OCI-LY1 (cell line): Measurements from ENCODE around the gene ATN1.

Source experiments
- H2AFZ ChIP-seq: fragments of 200-600 bp; sonication (generic), shearing (Covaris generic); 2 replicates; pipeline ENCODE4 v1.6.0; 2014; ENCODE audit warnings: antibody characterized with exemption, mild to moderate bottlenecking, low read length
- H3F3A ChIP-seq: fragments of 200-600 bp; sonication (generic), shearing (Covaris generic); 2 replicates; pipeline ENCODE4 v1.6.0; 2014; ENCODE audit warnings: mild to moderate bottlenecking, antibody characterized with exemption, low read length, moderate library complexity; ENCODE audit not compliant: insufficient read depth
- H3K27ac ChIP-seq: fragments of 200-600 bp; sonication (generic); 2 replicates; pipeline ENCODE4 v1.5.1; 2014; ENCODE audit warnings: low read length, mixed run types, mild to moderate bottlenecking, low read depth; ENCODE audit not compliant: poor library complexity, severe bottlenecking
- H3K27me3 ChIP-seq: fragments of 200-600 bp; sonication (generic); 2 replicates; pipeline ENCODE4 v1.6.0; 2014; ENCODE audit warnings: antibody characterized with exemption, mild to moderate bottlenecking, low read length, moderate library complexity; ENCODE audit not compliant: insufficient read depth
- H3K36me3 ChIP-seq: fragments of 200-600 bp; sonication (generic); 2 replicates; pipeline ENCODE4 v1.6.1; 2014; ENCODE audit warnings: mild to moderate bottlenecking, antibody characterized with exemption, low read length, moderate library complexity, mixed read lengths; ENCODE audit not compliant: insufficient read depth
- H3K4me1 ChIP-seq: fragments of 200-600 bp; sonication (generic); 2 replicates; pipeline ENCODE4 v1.5.1; 2014; ENCODE audit warnings: mild to moderate bottlenecking, low read length, moderate library complexity; ENCODE audit not compliant: insufficient read depth, severe bottlenecking
- H3K4me2 ChIP-seq: fragments of 200-600 bp; sonication (generic), shearing (Covaris generic); 2 replicates; pipeline ENCODE4 v1.6.1; 2014; ENCODE audit warnings: low read length
- H3K4me3 ChIP-seq: fragments of 200-600 bp; sonication (generic); 2 replicates; pipeline ENCODE4 v1.5.1; 2014; ENCODE audit warnings: low read length, low read depth, mild to moderate bottlenecking, mixed read lengths; ENCODE audit not compliant: poor library complexity, severe bottlenecking
- H3K79me2 ChIP-seq: fragments of 200-600 bp; shearing (Covaris generic); 2 replicates; pipeline ENCODE4 v1.6.1; 2016; ENCODE audit warnings: mixed run types, low read length, mixed read lengths; ENCODE audit not compliant: insufficient read depth
- H3K9ac ChIP-seq: fragments of 200-600 bp; sonication (generic), shearing (Covaris generic); 2 replicates; pipeline ENCODE4 v1.6.1; 2014; ENCODE audit warnings: mild to moderate bottlenecking, low read length, mixed read lengths
- H3K9me2 ChIP-seq: fragments of 200-600 bp; sonication (generic), shearing (Covaris generic); 2 replicates; pipeline ENCODE4 v1.6.1; 2014; ENCODE audit warnings: low read depth, mild to moderate bottlenecking, low read length, mixed read lengths
- H3K9me3 ChIP-seq: fragments of 200-600 bp; shearing (Covaris generic); 2 replicates; pipeline ENCODE4 v1.6.1; 2014; ENCODE audit warnings: low read length, mixed read lengths
- H4K20me1 ChIP-seq: fragments of 200-600 bp; sonication (generic), shearing (Covaris generic); 2 replicates; pipeline ENCODE4 v1.6.0; 2016; ENCODE audit warnings: mild to moderate bottlenecking, low read length; ENCODE audit not compliant: insufficient read depth
- EZH2 ChIP-seq: fragments of 200-600 bp; sonication (generic), shearing (Covaris generic); IDR thresholded peaks from 2 replicates; pipeline ENCODE4 v1.8.0; 2017; ENCODE audit warnings: borderline replicate concordance, mixed run types, mild to moderate bottlenecking, antibody characterized with exemption, low read length, moderate library complexity, mixed read lengths
- TF ChIP-seq, protein P1 (sequence below): fragments of 200-600 bp; sonication (generic), shearing (Covaris generic); IDR thresholded peaks from 2 replicates; pipeline ENCODE4 v1.5.1; 2017; ENCODE audit warnings: mild to moderate bottlenecking, antibody characterized with exemption, low read length, moderate library complexity, mixed read lengths

Gene ATN1

GRCh38 chr12:6942331-6942665 lies 14.5 kb downstream of the ATN1 start:
- no peak overlapping the region for H2AFZ ChIP-seq
- peaks cover 51% of the 10 kb centered on the region for H3K4me1 ChIP-seq
- H3K27me3 ChIP-seq, result no peaks in the 10 kb centered on the region
- no peaks in the 10 kb centered on the region for H3K9me3 ChIP-seq
- H3K4me2 ChIP-seq, result no peak overlapping the region
- no peaks in the 10 kb centered on the region for H3K79me2 ChIP-seq
- no peaks in the 10 kb centered on the region for H3K36me3 ChIP-seq
- no peak overlapping the region for H3K27ac ChIP-seq
- H3K9ac ChIP-seq, result no peak overlapping the region
- no peak for TF ChIP-seq EZH2
- TF ChIP-seq, protein P1, sequence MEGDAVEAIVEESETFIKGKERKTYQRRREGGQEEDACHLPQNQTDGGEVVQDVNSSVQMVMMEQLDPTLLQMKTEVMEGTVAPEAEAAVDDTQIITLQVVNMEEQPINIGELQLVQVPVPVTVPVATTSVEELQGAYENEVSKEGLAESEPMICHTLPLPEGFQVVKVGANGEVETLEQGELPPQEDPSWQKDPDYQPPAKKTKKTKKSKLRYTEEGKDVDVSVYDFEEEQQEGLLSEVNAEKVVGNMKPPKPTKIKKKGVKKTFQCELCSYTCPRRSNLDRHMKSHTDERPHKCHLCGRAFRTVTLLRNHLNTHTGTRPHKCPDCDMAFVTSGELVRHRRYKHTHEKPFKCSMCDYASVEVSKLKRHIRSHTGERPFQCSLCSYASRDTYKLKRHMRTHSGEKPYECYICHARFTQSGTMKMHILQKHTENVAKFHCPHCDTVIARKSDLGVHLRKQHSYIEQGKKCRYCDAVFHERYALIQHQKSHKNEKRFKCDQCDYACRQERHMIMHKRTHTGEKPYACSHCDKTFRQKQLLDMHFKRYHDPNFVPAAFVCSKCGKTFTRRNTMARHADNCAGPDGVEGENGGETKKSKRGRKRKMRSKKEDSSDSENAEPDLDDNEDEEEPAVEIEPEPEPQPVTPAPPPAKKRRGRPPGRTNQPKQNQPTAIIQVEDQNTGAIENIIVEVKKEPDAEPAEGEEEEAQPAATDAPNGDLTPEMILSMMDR, result no peak
- H3K4me3 ChIP-seq, result no peak overlapping the region
- no peaks in the 10 kb centered on the region for H4K20me1 ChIP-seq
- no peaks in the 10 kb centered on the region for H3K9me2 ChIP-seq
- H3F3A ChIP-seq, result no peaks in the 10 kb centered on the region

DNA sequence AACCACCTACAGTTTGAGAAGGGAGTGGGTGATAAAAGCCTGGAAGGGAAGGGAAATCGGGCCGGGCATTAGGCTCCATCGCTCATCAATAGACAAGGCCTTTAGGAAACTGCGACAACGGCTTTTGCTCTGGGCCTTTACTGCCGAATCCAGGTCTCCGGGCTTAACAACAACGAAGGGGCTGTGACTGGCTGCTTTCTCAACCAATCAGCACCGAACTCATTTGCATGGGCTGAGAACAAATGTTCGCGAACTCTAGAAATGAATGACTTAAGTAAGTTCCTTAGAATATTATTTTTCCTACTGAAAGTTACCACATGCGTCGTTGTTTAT lies 15.6 kb downstream of the ATN1 start:
- Histone ChIP-seq H3K9me3 (no peaks in the 10 kb centered on the region), H3K4me1 (peaks cover 48% of the 10 kb centered on the region), H3K27me3 (no peaks in the 10 kb centered on the region), H4K20me1 (no peaks in the 10 kb centered on the region), H3K9me2 (no peaks in the 10 kb centered on the region), H2AFZ (peak overlapping the region; percentile 28; the same call in 1 of the 2 replicates), H3K4me2 (peak overlapping the region; percentile 91), H3K79me2 (no peaks in the 10 kb centered on the region), H3F3A (no peaks in the 10 kb centered on the region), H3K4me3 (peak overlapping the region; percentile 71), H3K36me3 (no peaks in the 10 kb centered on the region), H3K27ac (peak overlapping the region; percentile 91), H3K9ac (peak overlapping the region; percentile 79)
- TF ChIP-seq, protein P1, result no peak
- TF ChIP-seq EZH2, result no peak

DNA sequence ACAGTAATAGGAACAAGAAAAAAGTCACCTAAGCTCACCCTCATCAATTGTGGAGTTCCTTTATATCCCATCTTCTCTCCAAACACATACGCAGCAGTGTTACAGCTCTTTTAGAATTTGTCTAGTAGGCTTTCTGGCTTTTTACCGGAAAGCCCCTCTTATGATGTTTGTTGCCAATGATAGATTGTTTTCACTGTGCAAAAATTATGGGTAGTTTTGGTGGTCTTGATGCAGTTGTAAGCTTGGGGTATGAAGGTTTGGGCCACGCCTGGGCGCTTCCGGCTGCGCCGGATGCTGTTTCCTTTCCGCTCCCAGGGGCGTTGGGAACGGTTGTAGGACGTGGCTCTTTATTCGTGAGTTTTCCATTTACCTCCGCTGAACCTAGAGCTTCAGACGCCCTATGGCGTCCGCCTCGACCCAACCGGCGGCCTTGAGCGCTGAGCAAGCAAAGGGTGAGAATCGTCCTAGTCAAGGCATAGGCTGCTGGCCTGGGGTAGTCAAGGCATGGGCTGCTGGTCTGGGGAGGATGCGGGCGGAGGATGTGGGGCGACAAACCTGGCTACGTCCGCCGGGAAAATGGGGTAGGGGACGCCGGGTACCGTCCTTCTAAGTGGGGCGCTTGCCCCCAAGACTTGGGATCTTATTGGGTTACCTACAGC lies 16.1 kb downstream of the ATN1 start, which contains the start of the genes C12orf57 and RNU7-1:
Gene C12orf57, plus strand, starts transcription at position 301 of the 659 bp plus-strand sequence. Its CDS starts 100 bp downstream, at position 401.
Gene RNU7-1, plus strand, starts transcription at position 95 of the 659 bp plus-strand sequence.
- H3K4me3 ChIP-seq, result peak within 1 kb of the TSS; percentile 71
- H3K27ac ChIP-seq, result peak within 1 kb of the TSS; percentile 91
- H3K9me3 ChIP-seq, result no peaks in the 10 kb centered on the region
- no peaks in the 10 kb centered on the region for H3K36me3 ChIP-seq
- no peaks in the 10 kb centered on the region for H4K20me1 ChIP-seq
- no peaks in the 10 kb centered on the region for H3K79me2 ChIP-seq
- H3F3A ChIP-seq, result no peaks in the 10 kb centered on the region
- peak within 1 kb of the TSS; percentile 79 for H3K9ac ChIP-seq
- no peak for TF ChIP-seq EZH2
- TF ChIP-seq, protein P1, result no peak
- no peaks in the 10 kb centered on the region for H3K27me3 ChIP-seq
- H3K4me2 ChIP-seq, result peak within 1 kb of the TSS; percentile 91
- peak within 1 kb of the TSS; percentile 28; the same call in 1 of the 2 replicates for H2AFZ ChIP-seq
- H3K9me2 ChIP-seq, result no peaks in the 10 kb centered on the region
- H3K4me1 ChIP-seq, result peaks cover 43% of the 10 kb centered on the region
